Measurements from ENCODE around the gene KANSL1.

The KANSL1 gene

DNA sequence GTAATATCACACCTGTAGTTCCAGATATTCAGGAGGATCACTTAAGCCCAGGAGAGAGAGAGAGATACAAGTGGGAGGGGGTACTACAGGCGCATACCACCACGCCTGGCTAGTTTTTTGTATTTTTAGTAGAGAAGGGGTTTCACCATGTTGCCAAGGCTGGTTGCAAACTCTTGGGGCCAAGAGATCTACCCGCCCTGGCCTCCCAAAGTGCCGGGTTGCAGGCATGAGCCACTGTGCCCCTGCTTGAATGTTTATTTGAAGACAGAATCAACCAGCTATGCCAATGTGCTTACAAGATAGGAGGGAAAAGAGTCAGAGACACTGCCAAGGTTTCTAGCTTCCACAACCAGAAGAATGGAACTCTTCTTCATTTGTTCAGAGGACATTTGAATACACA lies 106.4 kb downstream of the KANSL1 start:
- ChIA-PET POLR2A (ENCODE audit: low non-redundant PET) (no interaction called here), CTCF (interaction anchor here (0.6 kb wide), 1 partner anchor 64 kb away, joined by 3 read pairs; no protein-coding TSS in a partner anchor)
- no peak for TF ChIP-seq CTCF (conservative IDR thresholded peaks at IDR 0.05; ENCODE audit: low read depth)
- no peak for DNase-seq (ENCODE audit: low spot score)
- no peak overlapping the region for H3K27ac ChIP-seq

- no peak overlapping the region for H3K27ac ChIP-seq
- TF ChIP-seq CTCF (conservative IDR thresholded peaks at IDR 0.05; ENCODE audit: low read depth): no peak
- DNase-seq (ENCODE audit: low spot score): no peak
- POLR2A ChIA-PET (ENCODE audit: low non-redundant PET): no interaction called here
- CTCF ChIA-PET: interaction anchor here (0.6 kb wide), 1 partner anchor 43 kb away, joined by 5 read pairs; no protein-coding TSS in a partner anchor
These were observed 107.7 kb downstream of the KANSL1 start for GRCh38 chr17:46085522-46085921.

DNA sequence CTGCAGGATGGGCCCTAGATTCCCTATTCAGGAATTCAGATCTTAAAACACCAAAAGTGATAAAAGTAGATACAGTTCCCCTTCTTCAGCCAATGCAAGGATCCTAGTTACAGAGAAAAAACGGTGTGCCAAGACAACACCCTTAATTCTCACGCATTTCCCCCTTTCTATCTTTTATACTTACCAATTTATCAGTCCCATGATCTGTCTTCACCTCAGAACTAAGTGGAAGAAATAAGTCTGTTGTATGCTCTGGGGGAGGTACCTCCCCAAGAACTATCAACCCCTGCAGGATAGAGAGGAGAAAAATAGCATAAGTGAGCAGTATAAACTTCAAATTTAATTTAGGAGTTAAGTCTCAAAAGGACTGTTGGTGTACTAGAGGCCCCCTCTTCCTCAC lies 111.0 kb downstream of the KANSL1 start:
- CTCF ChIA-PET: no interaction called here
- TF ChIP-seq CTCF (conservative IDR thresholded peaks at IDR 0.05; ENCODE audit: low read depth): no peak
- DNase-seq (ENCODE audit: low spot score): no peak
- POLR2A ChIA-PET (ENCODE audit: low non-redundant PET): no interaction called here
- H3K27ac ChIP-seq: no peak overlapping the region

- ChIA-PET POLR2A (ENCODE audit: low non-redundant PET) (no interaction called here), CTCF (no interaction called here)
- no peak for DNase-seq (ENCODE audit: low spot score)
- TF ChIP-seq CTCF (conservative IDR thresholded peaks at IDR 0.05; ENCODE audit: low read depth): no peak
- no peak overlapping the region for H3K27ac ChIP-seq
These were observed 112.3 kb downstream of the KANSL1 start for GRCh38 chr17:46081018-46081320.

GRCh38 chr17:46080118-46081017 lies 112.9 kb downstream of the KANSL1 start:
- CTCF ChIA-PET: interaction anchor here (0.6 kb wide), 2 partner anchors 113 to 186 kb away, joined by 3 to 6 read pairs; partner anchors contain the start of gene MAPT
- POLR2A ChIA-PET (ENCODE audit: low non-redundant PET): no interaction called here
- no peak overlapping the region for H3K27ac ChIP-seq
- TF ChIP-seq CTCF (conservative IDR thresholded peaks at IDR 0.05; ENCODE audit: low read depth): no peak
- no peak for DNase-seq (ENCODE audit: low spot score)

DNA sequence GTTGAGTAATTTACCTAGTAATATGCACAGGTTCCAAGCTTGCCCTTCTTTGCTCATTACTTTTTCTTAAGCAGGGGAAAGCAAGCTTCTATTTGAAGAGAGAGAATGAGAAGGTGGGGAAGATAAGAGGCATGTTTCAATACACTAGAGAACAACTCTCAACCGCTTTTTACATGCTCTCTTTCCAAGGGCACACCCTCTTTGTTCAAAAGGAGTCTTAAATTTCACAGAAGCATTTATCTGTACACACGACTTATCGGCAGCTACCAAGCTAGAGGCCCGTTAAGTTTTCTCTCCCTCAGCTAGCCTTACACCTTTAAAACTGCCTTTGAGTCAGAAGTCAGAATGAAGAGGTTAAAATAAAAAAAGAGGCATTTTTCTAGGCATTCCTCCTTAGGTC lies 114.6 kb downstream of the KANSL1 start:
- ChIA-PET CTCF (interaction anchor here (1.9 kb wide), 1 partner anchor 115 kb away, joined by 6 read pairs; no protein-coding TSS in a partner anchor), POLR2A (ENCODE audit: low non-redundant PET) (no interaction called here)
- no peak for DNase-seq (ENCODE audit: low spot score)
- TF ChIP-seq CTCF (conservative IDR thresholded peaks at IDR 0.05; ENCODE audit: low read depth): no peak
- H3K27ac ChIP-seq: no peak overlapping the region

All from RWPE1 (cell line).